Testis (tissue), 3 donors: ENCODE data around the gene KIF16B. TPM values are rescaled to one million over a fixed set of nuclear protein-coding genes. Genes with fewer than 3 reads are reported as not detected.

Source experiments
- DNase-seq: peaks from one replicate; pipeline ENCODE4 v3.0.0-alpha.2; 2019
- H3K27ac ChIP-seq, 2 donors: fragments of 200-600 bp; sonication (generic); one replicate each; pipeline ENCODE4 v1.5.1; 2019
- H3K27me3 ChIP-seq: fragments of 200-600 bp; sonication (generic); one replicate; pipeline ENCODE4 v1.5.1; 2019
- H3K36me3 ChIP-seq: fragments of 200-600 bp; sonication (generic); one replicate; pipeline ENCODE4 v1.5.1; 2017; ENCODE audit warnings: low read depth; ENCODE audit errors: missing control alignments
- H3K4me1 ChIP-seq: fragments of 200-600 bp; sonication (generic); one replicate; pipeline ENCODE4 v1.5.1; 2019
- H3K4me3 ChIP-seq, 2 donors: fragments of 200-600 bp; sonication (generic); one replicate each; pipeline ENCODE4 v1.5.1; 2017 to 2019
- H3K9me3 ChIP-seq: fragments of 200-600 bp; sonication (generic); one replicate; pipeline ENCODE4 v1.5.1; 2017
- POLR2A ChIP-seq: fragments of 450-650 bp; IDR thresholded peaks from one replicate; pipeline ENCODE4 v1.6.1; 2017; ENCODE audit warnings: antibody characterized with exemption, mild to moderate bottlenecking, moderate library complexity
- WGBS, 2 donors: methylation state at CpG; one replicate each; pipeline ENCODE4 v1.1.5; 2018; 5-methylcytosine and 5-hydroxymethylcytosine counted together
- intact Hi-C: fragments of 100-400 bp; cut with DNase I; formaldehyde crosslinking; loops from one replicate; pipeline ENCODE4 v1.15.1; 2023; ENCODE audit warnings: low total_unique reads
- polyA plus RNA-seq: library from polyadenylated mRNA; stranded (reverse); fragments of 350-450 nt; fragmentation: Illumina TruSeq; extraction: RNeasy Lipid Tissue Mini Kit (QIAGEN cat#74804); gene quantifications from one replicate; pipeline ENCODE4 v1.2.3, GENCODE V29; 2014; ENCODE audit warnings: low read depth, low replicate concordance; ENCODE audit not compliant: insufficient read depth
- total RNA-seq, 2 donors: library from RNA; depleted of rRNA; stranded (reverse); fragments of >200 nt; gene quantifications; one replicate each; pipeline ENCODE4 v1.2.3, GENCODE V29; 2016
- TF ChIP-seq, protein P1 (sequence below), 3 experiments: fragments of 450-650 bp in 2 of 3; fragments of 200-600 bp in 1 of 3; sonication (generic) in 1 of 3; IDR thresholded peaks; one replicate each; pipeline ENCODE4 v1.5.1; 2016 to 2019; ENCODE audit warnings: antibody characterized with exemption in 3 of 3, mild to moderate bottlenecking in 2 of 3, moderate library complexity in 1 of 3

KIF16B gene
- total and polyA plus RNA-seq, 3 donors from 2014 or later, result 10.2 to 25.5 (median 22.3) TPM

DNA sequence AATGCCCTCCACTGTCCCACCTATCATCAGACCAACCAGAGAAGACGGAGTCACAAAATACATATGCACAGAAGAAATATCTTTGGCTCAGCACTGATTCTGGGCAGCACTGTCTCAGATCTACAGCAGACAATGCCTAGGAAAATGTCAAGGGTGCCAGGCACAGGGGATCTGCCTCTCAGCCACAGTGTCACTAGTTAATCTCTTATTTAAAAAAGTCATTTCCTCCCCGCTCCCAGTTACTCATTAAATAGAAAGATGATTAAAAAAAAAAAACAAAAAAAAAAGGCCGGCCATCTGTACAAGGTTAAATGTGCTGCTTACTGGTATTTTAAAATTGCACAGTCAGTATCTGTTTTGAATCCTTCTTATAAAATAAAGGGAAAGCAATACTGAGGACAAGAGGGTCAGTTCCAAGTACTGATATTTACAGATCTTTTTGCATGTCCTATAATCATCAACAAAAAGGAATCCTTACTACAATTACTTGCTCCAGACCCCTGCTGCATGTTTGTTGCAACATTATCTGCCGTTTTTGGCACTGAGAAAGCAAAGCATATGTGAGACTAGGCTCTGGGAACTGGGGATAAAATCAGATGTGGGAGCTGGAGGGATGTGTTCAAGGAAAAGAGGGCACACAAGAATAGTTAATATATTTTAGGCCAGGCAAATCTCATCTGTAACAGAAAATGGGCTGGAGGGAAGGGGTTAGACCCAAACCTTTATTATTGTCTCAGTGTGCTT, 299.3 kb downstream of the KIF16B start:
- TF ChIP-seq POLR2A, result no peak
- TF ChIP-seq, protein P1, sequence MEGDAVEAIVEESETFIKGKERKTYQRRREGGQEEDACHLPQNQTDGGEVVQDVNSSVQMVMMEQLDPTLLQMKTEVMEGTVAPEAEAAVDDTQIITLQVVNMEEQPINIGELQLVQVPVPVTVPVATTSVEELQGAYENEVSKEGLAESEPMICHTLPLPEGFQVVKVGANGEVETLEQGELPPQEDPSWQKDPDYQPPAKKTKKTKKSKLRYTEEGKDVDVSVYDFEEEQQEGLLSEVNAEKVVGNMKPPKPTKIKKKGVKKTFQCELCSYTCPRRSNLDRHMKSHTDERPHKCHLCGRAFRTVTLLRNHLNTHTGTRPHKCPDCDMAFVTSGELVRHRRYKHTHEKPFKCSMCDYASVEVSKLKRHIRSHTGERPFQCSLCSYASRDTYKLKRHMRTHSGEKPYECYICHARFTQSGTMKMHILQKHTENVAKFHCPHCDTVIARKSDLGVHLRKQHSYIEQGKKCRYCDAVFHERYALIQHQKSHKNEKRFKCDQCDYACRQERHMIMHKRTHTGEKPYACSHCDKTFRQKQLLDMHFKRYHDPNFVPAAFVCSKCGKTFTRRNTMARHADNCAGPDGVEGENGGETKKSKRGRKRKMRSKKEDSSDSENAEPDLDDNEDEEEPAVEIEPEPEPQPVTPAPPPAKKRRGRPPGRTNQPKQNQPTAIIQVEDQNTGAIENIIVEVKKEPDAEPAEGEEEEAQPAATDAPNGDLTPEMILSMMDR (IDR thresholded peaks at IDR 0.05), result no peak
- Histone ChIP-seq H3K4me3 (no peak overlapping the region), H3K36me3 (no peaks in the 10 kb centered on the region), H3K27me3 (no peaks in the 10 kb centered on the region), H3K4me1 (no peaks in the 10 kb centered on the region), H3K9me3 (no peaks in the 10 kb centered on the region), H3K27ac (peak overlapping the region in 1 of 2 donors; percentile 28)
- intact Hi-C loops, result no loop called here
- DNase-seq, result no peak
- WGBS, 2 donors, result 39 to 62% methylated on average over 4 of the region's 4 CpGs

DNA sequence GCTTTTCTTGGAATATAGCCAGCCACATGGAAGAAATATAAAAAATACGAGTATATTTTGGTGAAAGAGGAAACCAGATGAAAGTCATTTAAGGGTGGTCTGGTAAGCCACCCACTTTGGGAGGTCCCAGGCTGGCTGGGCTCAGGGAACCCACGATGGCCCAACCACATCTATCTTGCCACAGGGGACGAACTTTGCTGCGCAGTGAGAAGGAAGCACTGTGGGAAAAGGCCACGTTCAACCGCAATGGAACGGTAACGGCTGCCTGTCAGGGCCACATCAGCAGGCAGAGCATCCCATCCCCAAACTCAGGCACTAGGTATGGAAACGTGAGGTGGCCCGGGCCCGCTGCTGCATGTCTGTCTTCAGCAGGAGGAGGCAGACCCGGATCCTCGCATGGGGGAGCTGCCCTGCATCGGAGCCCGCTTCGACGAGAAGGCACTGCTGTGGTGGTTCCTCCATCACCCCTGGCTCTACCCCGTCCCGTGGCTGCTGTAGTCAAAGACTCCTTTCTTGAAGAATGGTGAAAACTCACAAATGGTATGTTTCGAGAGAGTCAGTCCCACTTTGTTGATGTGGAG, 300.4 kb downstream of the KIF16B start:
- no peak overlapping the region for H3K27ac ChIP-seq
- WGBS, 2 donors, result 83 to 90% methylated on average over 9 to 20 of the region's 20 CpGs
- intact Hi-C loops, result no loop called here
- no peaks in the 10 kb centered on the region for H3K9me3 ChIP-seq
- no peaks in the 10 kb centered on the region for H3K4me1 ChIP-seq
- no peak overlapping the region for H3K4me3 ChIP-seq
- H3K36me3 ChIP-seq, result no peaks in the 10 kb centered on the region
- no peak for TF ChIP-seq POLR2A
- TF ChIP-seq, protein P1 (IDR thresholded peaks at IDR 0.05), result no peak
- no peaks in the 10 kb centered on the region for H3K27me3 ChIP-seq
- DNase-seq, result no peak

DNA sequence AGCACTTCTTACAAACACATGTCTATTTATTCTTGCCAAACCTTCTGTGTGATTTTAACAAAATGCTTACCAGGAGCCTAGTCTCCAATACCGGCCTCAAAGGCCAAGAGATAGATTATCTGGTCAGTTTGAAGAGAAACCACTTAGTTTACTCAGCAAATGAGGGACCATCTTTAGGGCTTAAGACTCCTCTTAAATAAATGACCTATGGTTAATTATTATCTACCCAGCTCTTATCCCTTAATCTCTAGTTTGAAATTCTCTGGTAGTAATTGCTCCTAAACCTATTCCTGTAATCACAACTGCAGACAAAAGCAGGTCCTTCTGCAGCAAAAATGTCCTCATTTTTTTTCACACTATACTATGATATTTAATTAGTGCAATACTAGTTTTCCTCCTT, 301.8 kb downstream of the KIF16B start:
- Histone ChIP-seq H3K4me3 (no peak overlapping the region), H3K36me3 (no peaks in the 10 kb centered on the region), H3K27ac (no peak overlapping the region), H3K27me3 (no peaks in the 10 kb centered on the region), H3K9me3 (no peaks in the 10 kb centered on the region), H3K4me1 (no peaks in the 10 kb centered on the region)
- no peak for DNase-seq
- WGBS, 2 donors, result 95 to 96% methylated on average over 1 of the region's 1 CpG
- TF ChIP-seq, protein P1 (IDR thresholded peaks at IDR 0.05), result no peak
- no peak for TF ChIP-seq POLR2A
- intact Hi-C loops, result no loop called here

DNA sequence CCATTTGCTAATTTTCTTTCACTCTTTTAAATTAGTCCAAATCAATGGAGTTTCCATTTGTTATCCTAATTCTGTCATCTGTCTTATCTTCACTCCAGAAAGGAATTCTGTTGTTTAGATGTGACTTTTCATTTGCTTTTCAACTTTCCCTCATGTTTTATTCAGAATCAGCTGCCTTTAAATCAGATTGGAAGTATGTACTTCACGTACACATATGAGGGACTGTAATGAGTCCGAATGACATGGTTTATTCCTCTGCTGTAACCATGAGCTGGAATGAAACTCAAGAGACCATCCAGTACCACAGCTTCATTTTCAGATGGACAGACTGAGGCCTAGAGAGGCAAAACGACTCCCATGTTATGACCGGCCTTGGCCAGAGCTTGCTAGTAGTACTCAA, 302.3 kb downstream of the KIF16B start:
- intact Hi-C loops, result no loop called here
- TF ChIP-seq POLR2A, result no peak
- TF ChIP-seq, protein P1 (IDR thresholded peaks at IDR 0.05), result no peak
- DNase-seq, result no peak
- H3K27me3 ChIP-seq, result no peaks in the 10 kb centered on the region
- H3K27ac ChIP-seq, result no peak overlapping the region
- no peak overlapping the region for H3K4me3 ChIP-seq
- WGBS, 2 donors, result 90 to 94% methylated on average over 4 of the region's 4 CpGs
- H3K36me3 ChIP-seq, result no peaks in the 10 kb centered on the region
- no peaks in the 10 kb centered on the region for H3K9me3 ChIP-seq
- H3K4me1 ChIP-seq, result no peaks in the 10 kb centered on the region
